HG02973 (cell line): ENCODE results near the gene SCGN.

Experiments
- ATAC-seq: cut with Tn5 transposase; IDR thresholded peaks from one replicate; pipeline ENCODE4 v1.9.1; 2021; ENCODE audit warnings: moderate library complexity; ENCODE audit not compliant: unreplicated experiment

Gene SCGN

GRCh38 chr6:25640446-25640845 is 11.6 kb upstream of the SCGN start:
- no peak for ATAC-seq

DNA sequence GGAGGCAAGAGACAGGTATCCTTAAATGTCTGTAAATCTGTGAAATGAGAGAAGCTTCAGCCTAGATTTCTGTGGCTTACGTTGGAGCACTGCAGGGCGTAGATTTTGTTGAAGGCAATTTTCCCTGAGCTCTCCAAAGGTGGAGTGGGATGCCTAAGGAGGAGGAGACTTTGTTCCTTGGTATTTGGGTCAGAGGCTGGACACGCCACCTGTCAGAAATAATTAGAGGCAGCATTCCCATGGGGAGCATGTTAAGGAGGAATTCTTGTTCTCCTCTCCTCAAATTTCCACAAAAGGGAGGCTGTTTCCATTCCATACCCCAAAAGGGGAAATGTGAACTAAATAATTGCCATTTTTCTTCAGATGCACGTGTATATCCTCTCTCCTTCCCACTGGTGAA is 11.1 kb upstream of the SCGN start:
- ATAC-seq = no peak

DNA sequence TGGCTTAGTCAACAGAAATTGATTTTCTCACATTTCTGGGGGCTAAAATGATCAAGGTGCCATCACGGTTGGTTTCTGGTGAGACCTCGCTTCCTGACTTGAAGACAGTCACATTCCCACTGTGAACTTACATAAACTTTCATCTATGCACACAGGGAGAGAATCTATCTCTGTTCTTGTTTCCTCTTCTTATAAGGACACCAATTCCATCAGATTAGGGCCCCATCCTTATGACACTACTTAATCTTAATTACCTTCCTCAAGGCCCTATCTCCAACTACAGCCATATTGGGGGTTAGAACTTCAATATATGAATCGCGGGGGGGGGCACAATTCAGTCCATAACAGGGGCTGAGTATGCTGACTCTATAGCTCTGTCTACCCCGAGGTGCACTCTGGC is 10.6 kb upstream of the SCGN start:
- ATAC-seq = no peak

GRCh38 chr6:25641940-25642666 is 9.9 kb upstream of the SCGN start:
- ATAC-seq = no peak

GRCh38 chr6:25642667-25643328 is 9.2 kb upstream of the SCGN start:
- ATAC-seq = no peak

- no peak for ATAC-seq
Observed at GRCh38 chr6:25645916-25646315, 6.1 kb upstream of the SCGN start.

DNA sequence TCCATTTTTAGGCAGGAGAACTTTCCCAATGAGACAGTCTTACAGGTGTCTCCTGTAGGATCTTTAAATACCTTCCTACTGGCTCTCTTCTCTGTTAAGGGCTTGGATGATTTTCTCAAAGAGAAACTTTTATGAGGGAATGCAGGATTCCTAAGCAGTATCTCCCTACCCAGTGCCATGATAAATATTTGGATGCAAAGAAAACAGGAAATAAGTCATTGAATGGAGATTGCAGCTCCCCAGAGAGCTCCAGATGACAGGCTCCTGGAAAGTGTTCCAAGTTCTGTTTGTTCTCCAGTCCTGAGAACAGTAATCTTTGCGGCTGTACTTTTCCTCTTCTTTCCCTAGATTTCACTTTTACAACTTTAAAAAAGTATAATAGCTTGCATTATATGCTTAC is 2.4 kb upstream of the SCGN start:
- ATAC-seq = no peak

- no peak for ATAC-seq
Observed at GRCh38 chr6:25655723-25656122, 3.7 kb downstream of the SCGN start.

DNA sequence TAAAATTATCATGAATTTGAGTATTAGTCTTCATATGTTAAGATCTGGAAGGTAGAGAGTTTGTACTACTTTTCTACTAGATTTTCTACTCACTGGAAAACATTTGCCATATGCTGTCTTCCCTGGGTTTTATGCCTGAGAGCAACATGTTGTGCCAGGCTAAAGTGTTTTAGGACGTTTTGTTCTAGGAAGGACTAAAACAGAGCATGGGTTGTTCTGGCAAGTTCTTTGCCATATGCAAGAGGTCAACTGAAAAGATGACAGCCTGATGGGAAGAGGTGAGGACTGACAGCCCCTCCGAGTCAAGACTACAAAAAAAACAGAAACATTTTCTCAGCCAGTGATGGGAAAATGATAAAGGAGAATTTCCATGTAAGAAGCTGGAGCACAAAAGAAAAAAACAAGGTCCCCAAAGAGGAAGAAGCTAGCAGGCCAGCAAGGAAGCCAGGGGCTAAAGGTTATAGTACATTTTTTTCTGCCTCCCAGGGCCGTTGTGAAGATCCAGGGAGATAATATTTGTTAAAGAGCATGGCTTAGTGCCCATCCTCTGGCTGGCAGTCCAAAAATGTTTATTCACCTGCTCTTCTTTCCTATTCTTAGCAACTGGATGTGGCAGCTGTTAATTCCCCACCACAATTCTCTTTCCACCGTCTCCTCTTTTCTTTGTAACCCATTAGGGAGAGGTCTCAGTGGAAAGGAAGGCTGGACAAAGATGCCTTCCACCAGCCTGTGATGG is 7.8 kb downstream of the SCGN start:
- no peak for ATAC-seq

GRCh38 chr6:25660512-25660911 is 8.5 kb downstream of the SCGN start:
- no peak for ATAC-seq

DNA sequence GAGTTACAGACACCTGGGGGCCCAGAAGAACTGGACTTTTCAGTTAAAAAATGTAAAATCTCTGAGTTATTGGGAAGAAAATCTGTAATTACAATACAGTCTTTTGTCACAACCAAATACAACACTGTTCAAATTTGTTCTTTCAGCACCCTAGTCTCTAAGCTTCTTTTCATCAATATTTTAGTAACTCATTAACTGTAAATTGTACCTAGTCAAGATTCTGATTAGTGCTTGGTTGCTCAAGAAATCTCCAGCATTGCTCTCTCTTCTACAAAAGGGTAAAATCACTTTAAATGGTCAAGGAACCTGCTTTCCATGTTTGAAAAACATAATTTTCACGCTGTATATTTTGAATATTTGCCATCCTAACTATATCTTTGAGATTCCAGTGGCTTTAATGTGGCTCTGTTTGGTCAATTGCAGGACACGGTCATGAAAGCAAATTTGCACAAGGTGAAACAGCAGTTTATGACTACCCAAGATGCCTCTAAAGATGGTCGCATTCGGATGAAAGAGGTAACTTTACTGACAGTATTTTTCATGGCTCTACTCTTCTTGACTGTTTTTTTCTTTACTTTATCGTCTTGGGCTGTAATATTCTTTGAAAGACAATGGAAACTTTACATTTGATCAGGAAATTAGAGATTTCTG is 9.2 kb downstream of the SCGN start:
- no peak for ATAC-seq

DNA sequence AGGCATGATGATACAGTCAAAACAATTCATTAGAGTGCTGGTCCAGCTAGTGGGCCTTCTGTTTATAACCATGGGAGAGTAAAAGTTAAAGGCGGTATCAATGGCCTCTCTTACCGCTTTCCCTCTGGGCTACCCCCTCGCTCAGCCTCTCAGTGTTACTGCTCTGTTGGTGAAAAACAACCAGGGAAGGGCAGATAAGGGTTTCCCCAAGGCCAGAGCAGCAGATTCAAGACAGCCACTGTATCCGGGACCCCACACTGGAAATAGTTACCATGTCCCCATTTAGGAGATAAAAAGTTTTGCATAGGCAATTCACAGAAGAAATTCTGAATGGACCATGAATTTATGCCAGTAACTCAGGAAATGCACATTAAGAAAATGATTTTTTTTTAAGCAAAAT is 13.4 kb downstream of the SCGN start:
- ATAC-seq = no peak

DNA sequence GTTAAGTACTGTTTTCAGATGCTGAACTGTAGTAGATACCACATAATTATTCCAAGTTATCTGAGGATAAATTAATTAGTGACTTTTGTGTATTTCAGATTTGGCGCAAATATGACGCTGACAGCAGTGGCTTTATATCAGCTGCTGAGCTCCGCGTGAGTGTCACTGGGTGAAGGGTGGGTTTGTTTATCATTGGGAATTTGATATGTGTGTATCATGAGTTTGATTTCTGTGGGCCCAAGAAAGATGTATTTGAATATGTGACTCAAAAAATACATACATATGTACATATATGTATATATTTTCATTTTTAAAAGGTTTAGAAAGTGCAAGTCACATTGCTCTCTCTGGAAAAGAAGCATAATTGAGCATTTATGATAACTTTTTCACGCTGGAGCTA is 17.4 kb downstream of the SCGN start:
- no peak for ATAC-seq

- ATAC-seq = no peak
Observed at GRCh38 chr6:25670208-25670607, 18.2 kb downstream of the SCGN start.

- ATAC-seq = no peak
Observed at GRCh38 chr6:25670793-25671513, 18.9 kb downstream of the SCGN start.

DNA sequence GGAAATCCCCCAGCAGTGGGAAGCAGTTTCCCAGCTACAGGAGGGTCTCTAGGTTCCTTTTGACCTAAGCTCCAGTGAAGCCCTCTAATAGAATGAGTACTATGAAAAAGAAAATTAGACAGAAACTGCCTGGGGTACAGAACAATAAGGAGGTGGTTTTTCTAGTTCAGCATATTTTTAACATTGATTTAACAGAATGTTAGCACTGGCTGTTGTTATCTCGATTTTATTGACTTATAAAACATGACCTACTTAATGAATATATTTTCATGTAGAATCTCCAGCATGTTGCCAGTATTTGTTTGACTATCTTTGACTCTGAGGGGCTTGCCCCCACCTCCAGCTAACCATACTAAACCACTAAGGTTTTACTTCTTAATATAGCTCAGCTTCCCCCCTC is 19.6 kb downstream of the SCGN start:
- no peak for ATAC-seq

DNA sequence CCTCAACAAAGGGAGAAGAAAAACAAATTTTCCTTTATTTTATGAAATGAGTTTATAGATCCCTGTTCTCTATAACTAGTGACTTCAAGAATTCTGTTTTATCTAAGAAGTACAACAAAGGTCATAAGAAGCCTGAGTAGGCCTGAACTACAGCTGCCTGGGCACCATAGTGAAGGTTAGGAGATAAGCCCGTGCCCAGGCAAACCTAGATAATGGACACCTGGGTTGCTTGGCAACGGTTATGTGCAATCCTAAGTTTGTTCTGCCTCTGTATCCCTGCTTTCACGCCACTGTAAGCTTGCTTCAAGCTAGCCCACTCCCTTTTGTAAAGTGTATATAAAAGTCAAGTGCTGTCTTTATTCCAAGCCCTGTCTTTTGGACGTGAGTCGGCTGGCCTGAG is 23.2 kb downstream of the SCGN start:
- ATAC-seq = no peak

- ATAC-seq = no peak
Observed at GRCh38 chr6:25676775-25677174, 24.8 kb downstream of the SCGN start.

- ATAC-seq = no peak
Observed at GRCh38 chr6:25681848-25682247, 29.8 kb downstream of the SCGN start.

GRCh38 chr6:25682324-25682723 is 30.3 kb downstream of the SCGN start:
- ATAC-seq = no peak

DNA sequence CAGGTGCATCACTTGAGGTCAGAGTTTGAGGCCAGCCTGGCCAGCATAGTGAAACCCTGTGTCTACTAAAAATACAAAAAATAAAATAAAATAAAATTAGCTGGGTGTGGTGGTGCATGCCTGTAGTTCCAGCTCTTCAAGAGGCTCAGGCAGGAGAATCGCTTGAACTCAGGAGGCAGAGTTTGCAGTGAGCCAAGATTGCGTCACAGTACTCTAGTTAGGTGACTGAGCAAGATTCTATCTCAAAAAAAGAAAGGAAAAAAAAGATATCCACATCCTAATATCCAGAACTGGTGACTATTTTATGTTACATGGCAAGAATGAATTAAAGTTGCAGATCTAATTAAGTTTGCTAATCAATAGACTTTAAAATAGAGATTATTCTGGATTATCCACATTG is 32.5 kb downstream of the SCGN start:
- no peak for ATAC-seq
